GM23338 (cell line): ENCODE data around the gene TRIM52. TPM values are rescaled to one million over a fixed set of nuclear protein-coding genes. Genes with fewer than 3 reads are reported as not detected.

ENCODE experiments used
- ATAC-seq: fragments of 200-7000 bp; cut with Tn5 transposase; 3 replicates; pipeline ENCODE4 v1.9.1; 2020
- DNase-seq: peaks from one replicate; pipeline ENCODE4 v3.0.0-alpha.2; 2015; ENCODE audit warnings: low spot score
- H2AFZ ChIP-seq: fragments of 200-600 bp; sonication (generic); 2 replicates; pipeline ENCODE4 v1.8.0; 2016; ENCODE audit warnings: antibody characterized with exemption, mild to moderate bottlenecking, moderate library complexity
- H3F3A ChIP-seq: fragments of 200-600 bp; sonication (generic); replicated peaks from 2 replicates; pipeline ENCODE4 v1.8.0; 2017; ENCODE audit warnings: antibody characterized with exemption, mixed run types, low read depth
- H3K27ac ChIP-seq: fragments of 200-600 bp; sonication (generic); 2 replicates; pipeline ENCODE4 v1.6.1; 2016; ENCODE audit warnings: low read depth
- H3K27me3 ChIP-seq: fragments of 200-600 bp; sonication (generic); 2 replicates; pipeline ENCODE4 v1.8.0; 2016; ENCODE audit warnings: mild to moderate bottlenecking, mixed run types, moderate library complexity; ENCODE audit not compliant: insufficient read depth
- H3K36me3 ChIP-seq: fragments of 200-600 bp; sonication (generic); 2 replicates; pipeline ENCODE4 v1.8.0; 2016; ENCODE audit warnings: mild to moderate bottlenecking; ENCODE audit not compliant: insufficient read depth
- H3K4me1 ChIP-seq: fragments of 200-600 bp; sonication (generic); 2 replicates; pipeline ENCODE4 v1.8.0; 2016; ENCODE audit warnings: mild to moderate bottlenecking, moderate library complexity; ENCODE audit not compliant: insufficient read depth
- H3K4me2 ChIP-seq: fragments of 200-600 bp; sonication (generic); 2 replicates; pipeline ENCODE4 v1.7.1; 2017; ENCODE audit warnings: mixed run types
- H3K4me3 ChIP-seq: fragments of 200-600 bp; sonication (generic); 2 replicates; pipeline ENCODE4 v1.6.1; 2016; ENCODE audit warnings: mixed run types
- H3K79me2 ChIP-seq: fragments of 200-600 bp; sonication (generic); replicated peaks from 2 replicates; pipeline ENCODE4 v1.8.0; 2017; ENCODE audit warnings: mild to moderate bottlenecking; ENCODE audit not compliant: insufficient read depth
- H3K9me2 ChIP-seq: fragments of 200-600 bp; sonication (generic); 2 replicates; pipeline ENCODE4 v1.8.0; 2017; ENCODE audit not compliant: insufficient read depth
- H4K20me1 ChIP-seq: fragments of 200-600 bp; sonication (generic); replicated peaks from 2 replicates; pipeline ENCODE4 v1.8.0; 2017; ENCODE audit warnings: mild to moderate bottlenecking; ENCODE audit not compliant: insufficient read depth
- H3K27ac Mint-ChIP-seq: 2 replicates; pipeline ENCODE4 v1.8.0; 2020; ENCODE audit warnings: inconsistent platforms, mild to moderate bottlenecking, moderate library complexity, mixed read lengths
- H3K27me3 Mint-ChIP-seq: 3 replicates; pipeline ENCODE4 v1.8.0; 2022; ENCODE audit warnings: low read depth, mild to moderate bottlenecking, moderate library complexity, mixed read lengths, inconsistent platforms; ENCODE audit not compliant: insufficient read depth, poor library complexity
- H3K36me3 Mint-ChIP-seq: 3 replicates; pipeline ENCODE4 v1.8.0; 2021; ENCODE audit warnings: low read depth, mild to moderate bottlenecking, inconsistent platforms, moderate library complexity, mixed read lengths
- H3K4me1 Mint-ChIP-seq: 3 replicates; pipeline ENCODE4 v1.8.0; 2020; ENCODE audit warnings: mild to moderate bottlenecking, inconsistent platforms, mixed read lengths
- H3K4me3 Mint-ChIP-seq: 3 replicates; pipeline ENCODE4 v1.8.0; 2021; ENCODE audit warnings: moderate library complexity, mild to moderate bottlenecking, inconsistent platforms, mixed read lengths
- H3K9me3 Mint-ChIP-seq: 3 replicates; pipeline ENCODE4 v1.8.0; 2020; ENCODE audit warnings: moderate library complexity, mild to moderate bottlenecking, inconsistent platforms, mixed read lengths
- CREB1 ChIP-seq: fragments of 250-450 bp; sonication (Bioruptor Pico); IDR thresholded peaks from 2 replicates; pipeline ENCODE4 v1.5.0; 2020; ENCODE audit warnings: low read depth, mild to moderate bottlenecking, moderate library complexity
- EZH2 ChIP-seq: fragments of 200-600 bp; sonication (generic); IDR thresholded peaks from one replicate; pipeline ENCODE4 v1.8.0; 2017; ENCODE audit warnings: antibody characterized with exemption, mild to moderate bottlenecking, low read depth; ENCODE audit not compliant: unreplicated experiment
- EZH2phosphoT487 ChIP-seq: fragments of 200-600 bp; sonication (generic); IDR thresholded peaks from one replicate; pipeline ENCODE4 v1.8.1; 2018; ENCODE audit warnings: antibody characterized with exemption; ENCODE audit not compliant: unreplicated experiment
- JUNB ChIP-seq: IDR thresholded peaks from one replicate; pipeline ENCODE4 v1.6.1; 2016; ENCODE audit warnings: antibody characterized with exemption; ENCODE audit not compliant: unreplicated experiment
- NANOG ChIP-seq: IDR thresholded peaks from 2 replicates; pipeline ENCODE4 v1.6.1; 2016; ENCODE audit warnings: antibody characterized with exemption, borderline replicate concordance
- POLR2AphosphoS5 ChIP-seq: IDR thresholded peaks from 2 replicates; pipeline ENCODE4 v1.6.1; 2016; ENCODE audit warnings: antibody characterized with exemption, low read depth
- STAT1 ChIP-seq: IDR thresholded peaks from one replicate; pipeline ENCODE4 v1.6.1; 2016; ENCODE audit warnings: antibody characterized with exemption; ENCODE audit not compliant: unreplicated experiment
- ZNF114 ChIP-seq: fragments of 250-450 bp; sonication (Bioruptor Pico); IDR thresholded peaks from 2 replicates; pipeline ENCODE4 v1.5.0; 2020; ENCODE audit warnings: mild to moderate bottlenecking, moderate library complexity
- ZNF331 ChIP-seq: fragments of 250-450 bp; sonication (Bioruptor Pico); IDR thresholded peaks from 2 replicates; pipeline ENCODE4 v1.5.0; 2020; ENCODE audit warnings: low read depth, mild to moderate bottlenecking, moderate library complexity
- long read RNA-seq: library from polyadenylated mRNA; unstranded; transcript quantifications from one replicate; pipeline ENCODE4 v2.0.0, GENCODE V29; 2020; ENCODE audit not compliant: unreplicated experiment
- polyA plus RNA-seq: library from polyadenylated mRNA; unstranded; fragments of >200 nt; fragmentation: Nextera tagmentation; extraction: Ambion mirVana; gene quantifications from 2 replicates; pipeline ENCODE4 v1.2.1, GENCODE V29; 2016
- total RNA-seq: library from RNA; depleted of rRNA; stranded (reverse); fragments of >200 nt; shearing (Covaris generic); gene quantifications from 2 replicates; pipeline ENCODE4 v1.2.3, GENCODE V29; 2014; rRNA removed
- TF ChIP-seq, protein P1 (sequence below), 2 experiments: fragments of 200-600 bp in 1 of 2; sonication (generic) in 1 of 2; conservative IDR thresholded peaks; 2 replicates each; pipeline versions ENCODE4 v1.5.1 to v1.6.1; 2016 to 2017; ENCODE audit warnings: antibody characterized with exemption in 2 of 2, low read depth in 2 of 2, mild to moderate bottlenecking in 2 of 2, moderate library complexity in 1 of 2
- TF ChIP-seq, protein P2 (sequence below): fragments of 250-450 bp; sonication (Bioruptor Pico); IDR thresholded peaks from 2 replicates; pipeline ENCODE4 v1.5.0; 2020; ENCODE audit warnings: mild to moderate bottlenecking, moderate library complexity
- TF ChIP-seq, protein P3 (sequence below): IDR thresholded peaks from 2 replicates; pipeline ENCODE4 v1.6.1; 2016; ENCODE audit warnings: antibody characterized with exemption
- TF ChIP-seq, protein P4 (sequence below): IDR thresholded peaks from one replicate; pipeline ENCODE4 v1.6.1; 2018; ENCODE audit warnings: antibody characterized with exemption; ENCODE audit not compliant: unreplicated experiment

The TRIM52 gene
- total RNA-seq (2.9 and 6.2 TPM in 2 replicates), polyA plus RNA-seq (4.1 and 8.1 TPM in 2 replicates)
- long read RNA-seq = 0 reads

DNA sequence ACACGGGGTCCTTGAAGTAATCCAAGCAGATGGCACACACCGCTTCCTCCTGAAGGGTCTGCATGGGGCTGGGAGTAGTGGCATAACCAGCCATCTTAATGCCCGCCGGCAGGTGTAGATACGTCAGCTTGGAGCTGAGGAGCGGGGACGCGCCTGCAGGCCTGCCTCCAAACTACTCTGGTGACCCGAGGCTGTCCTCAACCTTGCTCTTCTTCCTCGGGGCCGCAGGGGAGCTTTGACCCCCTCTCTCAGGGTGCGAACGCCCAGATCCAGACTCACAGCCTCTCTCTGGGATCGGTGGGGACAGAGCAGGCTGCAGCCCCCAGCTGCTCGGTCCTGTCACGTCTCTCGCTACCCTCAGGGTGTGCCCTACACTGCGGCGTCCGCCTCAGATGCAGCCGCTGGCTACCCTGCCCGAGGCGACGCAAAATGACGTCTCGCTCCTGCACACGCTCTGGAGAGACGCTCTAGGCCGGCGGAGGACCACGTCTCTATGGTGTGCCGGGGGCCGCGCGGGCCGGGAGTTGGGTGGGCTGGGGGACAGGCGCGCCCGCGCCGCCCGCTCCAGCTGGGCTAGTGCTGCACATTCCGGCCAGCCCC is at the start of gene TRIM52:
TRIM52 (minus strand) TSS at position 424 of the 600 bp plus-strand sequence; CDS start at position 94, 330 bp downstream.
- DNase-seq = peak; percentile 96
- Mint-ChIP-seq H3K4me1 (peaks cover 17% of the 10 kb centered on the region), H3K36me3 (peaks cover 26% of the 10 kb centered on the region), H3K27me3 (peaks cover 13% of the 10 kb centered on the region), H3K27ac (peak within 1 kb of the TSS; percentile 94), H3K4me3 (peak within 1 kb of the TSS; percentile 90), H3K9me3 (no peaks in the 10 kb centered on the region)
- H4K20me1 ChIP-seq = peaks cover 19% of the 10 kb centered on the region
- no peaks in the 10 kb centered on the region for H3K27me3 ChIP-seq
- TF ChIP-seq ZNF331 (CRISPR knock-in tag) (no peak), STAT1 (no peak), JUNB (no peak), POLR2AphosphoS5 (peak; percentile 96), ZNF114 (CRISPR knock-in tag) (no peak), NANOG (no peak), EZH2 (no peak), CREB1 (CRISPR knock-in tag) (peak; percentile 97), EZH2phosphoT487 (no peak)
- TF ChIP-seq, protein P1, sequence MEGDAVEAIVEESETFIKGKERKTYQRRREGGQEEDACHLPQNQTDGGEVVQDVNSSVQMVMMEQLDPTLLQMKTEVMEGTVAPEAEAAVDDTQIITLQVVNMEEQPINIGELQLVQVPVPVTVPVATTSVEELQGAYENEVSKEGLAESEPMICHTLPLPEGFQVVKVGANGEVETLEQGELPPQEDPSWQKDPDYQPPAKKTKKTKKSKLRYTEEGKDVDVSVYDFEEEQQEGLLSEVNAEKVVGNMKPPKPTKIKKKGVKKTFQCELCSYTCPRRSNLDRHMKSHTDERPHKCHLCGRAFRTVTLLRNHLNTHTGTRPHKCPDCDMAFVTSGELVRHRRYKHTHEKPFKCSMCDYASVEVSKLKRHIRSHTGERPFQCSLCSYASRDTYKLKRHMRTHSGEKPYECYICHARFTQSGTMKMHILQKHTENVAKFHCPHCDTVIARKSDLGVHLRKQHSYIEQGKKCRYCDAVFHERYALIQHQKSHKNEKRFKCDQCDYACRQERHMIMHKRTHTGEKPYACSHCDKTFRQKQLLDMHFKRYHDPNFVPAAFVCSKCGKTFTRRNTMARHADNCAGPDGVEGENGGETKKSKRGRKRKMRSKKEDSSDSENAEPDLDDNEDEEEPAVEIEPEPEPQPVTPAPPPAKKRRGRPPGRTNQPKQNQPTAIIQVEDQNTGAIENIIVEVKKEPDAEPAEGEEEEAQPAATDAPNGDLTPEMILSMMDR (conservative IDR thresholded peaks at IDR 0.05; ENCODE audit: low read depth in 2 of 2) = no peak
- TF ChIP-seq, protein P2, sequence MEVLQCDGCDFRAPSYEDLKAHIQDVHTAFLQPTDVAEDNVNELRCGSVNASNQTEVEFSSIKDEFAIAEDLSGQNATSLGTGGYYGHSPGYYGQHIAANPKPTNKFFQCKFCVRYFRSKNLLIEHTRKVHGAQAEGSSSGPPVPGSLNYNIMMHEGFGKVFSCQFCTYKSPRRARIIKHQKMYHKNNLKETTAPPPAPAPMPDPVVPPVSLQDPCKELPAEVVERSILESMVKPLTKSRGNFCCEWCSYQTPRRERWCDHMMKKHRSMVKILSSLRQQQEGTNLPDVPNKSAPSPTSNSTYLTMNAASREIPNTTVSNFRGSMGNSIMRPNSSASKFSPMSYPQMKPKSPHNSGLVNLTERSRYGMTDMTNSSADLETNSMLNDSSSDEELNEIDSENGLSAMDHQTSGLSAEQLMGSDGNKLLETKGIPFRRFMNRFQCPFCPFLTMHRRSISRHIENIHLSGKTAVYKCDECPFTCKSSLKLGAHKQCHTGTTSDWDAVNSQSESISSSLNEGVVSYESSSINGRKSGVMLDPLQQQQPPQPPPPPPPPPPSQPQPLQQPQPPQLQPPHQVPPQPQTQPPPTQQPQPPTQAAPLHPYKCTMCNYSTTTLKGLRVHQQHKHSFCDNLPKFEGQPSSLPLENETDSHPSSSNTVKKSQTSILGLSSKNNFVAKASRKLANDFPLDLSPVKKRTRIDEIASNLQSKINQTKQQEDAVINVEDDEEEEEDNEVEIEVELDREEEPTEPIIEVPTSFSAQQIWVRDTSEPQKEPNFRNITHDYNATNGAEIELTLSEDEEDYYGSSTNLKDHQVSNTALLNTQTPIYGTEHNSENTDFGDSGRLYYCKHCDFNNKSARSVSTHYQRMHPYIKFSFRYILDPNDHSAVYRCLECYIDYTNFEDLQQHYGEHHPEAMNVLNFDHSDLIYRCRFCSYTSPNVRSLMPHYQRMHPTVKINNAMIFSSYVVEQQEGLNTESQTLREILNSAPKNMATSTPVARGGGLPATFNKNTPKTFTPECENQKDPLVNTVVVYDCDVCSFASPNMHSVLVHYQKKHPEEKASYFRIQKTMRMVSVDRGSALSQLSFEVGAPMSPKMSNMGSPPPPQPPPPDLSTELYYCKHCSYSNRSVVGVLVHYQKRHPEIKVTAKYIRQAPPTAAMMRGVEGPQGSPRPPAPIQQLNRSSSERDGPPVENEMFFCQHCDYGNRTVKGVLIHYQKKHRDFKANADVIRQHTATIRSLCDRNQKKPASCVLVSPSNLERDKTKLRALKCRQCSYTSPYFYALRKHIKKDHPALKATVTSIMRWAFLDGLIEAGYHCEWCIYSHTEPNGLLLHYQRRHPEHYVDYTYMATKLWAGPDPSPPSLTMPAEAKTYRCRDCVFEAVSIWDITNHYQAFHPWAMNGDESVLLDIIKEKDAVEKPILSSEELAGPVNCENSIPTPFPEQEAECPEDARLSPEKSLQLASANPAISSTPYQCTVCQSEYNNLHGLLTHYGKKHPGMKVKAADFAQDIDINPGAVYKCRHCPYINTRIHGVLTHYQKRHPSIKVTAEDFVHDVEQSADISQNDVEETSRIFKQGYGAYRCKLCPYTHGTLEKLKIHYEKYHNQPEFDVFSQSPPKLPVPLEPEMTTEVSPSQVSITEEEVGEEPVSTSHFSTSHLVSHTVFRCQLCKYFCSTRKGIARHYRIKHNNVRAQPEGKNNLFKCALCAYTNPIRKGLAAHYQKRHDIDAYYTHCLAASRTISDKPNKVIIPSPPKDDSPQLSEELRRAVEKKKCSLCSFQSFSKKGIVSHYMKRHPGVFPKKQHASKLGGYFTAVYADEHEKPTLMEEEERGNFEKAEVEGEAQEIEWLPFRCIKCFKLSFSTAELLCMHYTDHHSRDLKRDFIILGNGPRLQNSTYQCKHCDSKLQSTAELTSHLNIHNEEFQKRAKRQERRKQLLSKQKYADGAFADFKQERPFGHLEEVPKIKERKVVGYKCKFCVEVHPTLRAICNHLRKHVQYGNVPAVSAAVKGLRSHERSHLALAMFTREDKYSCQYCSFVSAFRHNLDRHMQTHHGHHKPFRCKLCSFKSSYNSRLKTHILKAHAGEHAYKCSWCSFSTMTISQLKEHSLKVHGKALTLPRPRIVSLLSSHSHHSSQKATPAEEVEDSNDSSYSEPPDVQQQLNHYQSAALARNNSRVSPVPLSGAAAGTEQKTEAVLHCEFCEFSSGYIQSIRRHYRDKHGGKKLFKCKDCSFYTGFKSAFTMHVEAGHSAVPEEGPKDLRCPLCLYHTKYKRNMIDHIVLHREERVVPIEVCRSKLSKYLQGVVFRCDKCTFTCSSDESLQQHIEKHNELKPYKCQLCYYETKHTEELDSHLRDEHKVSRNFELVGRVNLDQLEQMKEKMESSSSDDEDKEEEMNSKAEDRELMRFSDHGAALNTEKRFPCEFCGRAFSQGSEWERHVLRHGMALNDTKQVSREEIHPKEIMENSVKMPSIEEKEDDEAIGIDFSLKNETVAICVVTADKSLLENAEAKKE (CRISPR knock-in tag) = no peak
- TF ChIP-seq, protein P3, sequence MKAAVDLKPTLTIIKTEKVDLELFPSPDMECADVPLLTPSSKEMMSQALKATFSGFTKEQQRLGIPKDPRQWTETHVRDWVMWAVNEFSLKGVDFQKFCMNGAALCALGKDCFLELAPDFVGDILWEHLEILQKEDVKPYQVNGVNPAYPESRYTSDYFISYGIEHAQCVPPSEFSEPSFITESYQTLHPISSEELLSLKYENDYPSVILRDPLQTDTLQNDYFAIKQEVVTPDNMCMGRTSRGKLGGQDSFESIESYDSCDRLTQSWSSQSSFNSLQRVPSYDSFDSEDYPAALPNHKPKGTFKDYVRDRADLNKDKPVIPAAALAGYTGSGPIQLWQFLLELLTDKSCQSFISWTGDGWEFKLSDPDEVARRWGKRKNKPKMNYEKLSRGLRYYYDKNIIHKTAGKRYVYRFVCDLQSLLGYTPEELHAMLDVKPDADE = peak; percentile 75; the same call in 1 of the 2 replicates
- TF ChIP-seq, protein P4, sequence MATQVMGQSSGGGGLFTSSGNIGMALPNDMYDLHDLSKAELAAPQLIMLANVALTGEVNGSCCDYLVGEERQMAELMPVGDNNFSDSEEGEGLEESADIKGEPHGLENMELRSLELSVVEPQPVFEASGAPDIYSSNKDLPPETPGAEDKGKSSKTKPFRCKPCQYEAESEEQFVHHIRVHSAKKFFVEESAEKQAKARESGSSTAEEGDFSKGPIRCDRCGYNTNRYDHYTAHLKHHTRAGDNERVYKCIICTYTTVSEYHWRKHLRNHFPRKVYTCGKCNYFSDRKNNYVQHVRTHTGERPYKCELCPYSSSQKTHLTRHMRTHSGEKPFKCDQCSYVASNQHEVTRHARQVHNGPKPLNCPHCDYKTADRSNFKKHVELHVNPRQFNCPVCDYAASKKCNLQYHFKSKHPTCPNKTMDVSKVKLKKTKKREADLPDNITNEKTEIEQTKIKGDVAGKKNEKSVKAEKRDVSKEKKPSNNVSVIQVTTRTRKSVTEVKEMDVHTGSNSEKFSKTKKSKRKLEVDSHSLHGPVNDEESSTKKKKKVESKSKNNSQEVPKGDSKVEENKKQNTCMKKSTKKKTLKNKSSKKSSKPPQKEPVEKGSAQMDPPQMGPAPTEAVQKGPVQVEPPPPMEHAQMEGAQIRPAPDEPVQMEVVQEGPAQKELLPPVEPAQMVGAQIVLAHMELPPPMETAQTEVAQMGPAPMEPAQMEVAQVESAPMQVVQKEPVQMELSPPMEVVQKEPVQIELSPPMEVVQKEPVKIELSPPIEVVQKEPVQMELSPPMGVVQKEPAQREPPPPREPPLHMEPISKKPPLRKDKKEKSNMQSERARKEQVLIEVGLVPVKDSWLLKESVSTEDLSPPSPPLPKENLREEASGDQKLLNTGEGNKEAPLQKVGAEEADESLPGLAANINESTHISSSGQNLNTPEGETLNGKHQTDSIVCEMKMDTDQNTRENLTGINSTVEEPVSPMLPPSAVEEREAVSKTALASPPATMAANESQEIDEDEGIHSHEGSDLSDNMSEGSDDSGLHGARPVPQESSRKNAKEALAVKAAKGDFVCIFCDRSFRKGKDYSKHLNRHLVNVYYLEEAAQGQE = no peak
- H3F3A ChIP-seq = peaks cover 18% of the 10 kb centered on the region
- peaks cover 60% of the 10 kb centered on the region for H3K79me2 ChIP-seq
- H3K27ac ChIP-seq = peak within 1 kb of the TSS; percentile 84
- peaks cover 8% of the 10 kb centered on the region for H3K36me3 ChIP-seq
- peak within 1 kb of the TSS; percentile 94 for H2AFZ ChIP-seq
- peak; percentile 88 for ATAC-seq
- H3K9me2 ChIP-seq = no peaks in the 10 kb centered on the region
- H3K4me1 ChIP-seq = peaks cover 17% of the 10 kb centered on the region
- H3K4me2 ChIP-seq = peak within 1 kb of the TSS; percentile 100
- peak within 1 kb of the TSS; percentile 99 for H3K4me3 ChIP-seq
